Right atrium auricular region (tissue), 2 donors: ENCODE data around the gene CACNA2D4. TPM values are rescaled to one million over a fixed set of nuclear protein-coding genes. Genes with fewer than 3 reads are reported as not detected.

Experiments used
- DNase-seq: peaks from one replicate; pipeline ENCODE4 v3.0.0-alpha.2; 2019; ENCODE audit warnings: low spot score
- H3K27ac ChIP-seq, 2 donors: fragments of 200-600 bp; sonication (generic); 1 replicate in 1 of 2; 2 replicates in 1 of 2; pipeline ENCODE4 v1.5.1; 2016 to 2019
- H3K27me3 ChIP-seq, 2 donors: fragments of 200-600 bp; sonication (generic); one replicate each; pipeline versions ENCODE4 v1.5.1 to v1.6.0; 2017 to 2019
- H3K36me3 ChIP-seq: fragments of 200-600 bp; sonication (generic); one replicate; pipeline ENCODE4 v1.5.1; 2016
- H3K4me1 ChIP-seq, 2 donors: fragments of 200-600 bp; sonication (generic); one replicate each; pipeline versions ENCODE4 v1.5.1 to v1.6.0; 2017 to 2019
- H3K4me3 ChIP-seq, 2 donors: fragments of 200-600 bp; sonication (generic); 1 replicate in 1 of 2; 2 replicates in 1 of 2; pipeline ENCODE4 v1.5.1; 2017 to 2019; ENCODE audit warnings: mild to moderate bottlenecking in 1 of 2, moderate library complexity in 1 of 2
- H3K9me3 ChIP-seq, 2 donors: fragments of 200-600 bp; sonication (generic); one replicate each; pipeline ENCODE4 v1.5.1; 2019
- total RNA-seq, 2 donors: library from RNA; depleted of rRNA; stranded (reverse); fragments of >200 nt; gene quantifications; one replicate each; pipeline ENCODE4 v1.1.0, GENCODE V29; 2016
- TF ChIP-seq, protein P1 (sequence below), 2 donors: fragments of 200-600 bp; sonication (generic); IDR thresholded peaks; one replicate each; pipeline ENCODE4 v1.5.1; 2019; ENCODE audit warnings: antibody characterized with exemption in 2 of 2

CACNA2D4 gene
- total RNA-seq, 2 donors from 2014 or later = 1.6 to 4.1 TPM

DNA sequence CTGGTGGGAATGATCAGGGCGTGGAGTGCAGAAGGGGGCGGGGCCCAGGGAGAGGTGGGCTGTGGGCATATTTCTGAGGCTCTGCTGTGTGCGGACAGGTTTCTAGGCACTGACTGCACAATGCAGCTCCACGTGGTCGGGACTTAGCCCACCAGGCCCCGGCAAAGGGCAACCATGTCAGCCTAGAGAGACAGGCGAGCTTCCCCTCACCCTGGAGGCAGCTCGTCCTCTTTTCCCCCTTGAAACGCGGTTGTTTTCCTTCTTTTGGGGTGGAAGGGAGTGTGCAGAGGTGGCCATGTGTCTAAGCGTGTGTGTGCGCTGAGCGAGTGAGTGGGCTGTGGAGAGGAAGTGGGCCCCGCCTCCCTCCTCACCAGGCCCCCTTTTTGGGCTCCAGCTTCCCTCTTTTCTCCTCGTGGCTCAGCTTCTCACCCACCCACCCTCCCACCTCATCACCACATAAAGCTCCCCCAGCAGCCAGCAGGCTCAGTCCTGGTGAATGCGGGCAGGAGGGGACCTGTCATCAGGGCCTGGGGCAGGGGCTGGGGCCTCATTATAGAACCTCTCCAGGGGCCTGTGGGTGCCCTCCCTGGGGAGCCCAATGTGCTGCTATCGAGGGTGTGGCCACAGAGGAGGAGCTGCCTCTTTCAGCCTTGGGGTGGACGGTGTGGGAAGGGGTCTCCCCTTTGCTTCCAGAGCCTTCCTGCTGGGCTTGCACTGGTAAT lies 76.1 kb downstream of the CACNA2D4 start:
- Histone ChIP-seq H3K9me3 (no peaks in the 10 kb centered on the region), H3K27ac (no peak overlapping the region), H3K36me3 (no peaks in the 10 kb centered on the region), H3K4me1 (no peaks in the 10 kb centered on the region), H3K4me3 (no peak overlapping the region), H3K27me3 (no peaks in the 10 kb centered on the region)
- no peak for DNase-seq
- TF ChIP-seq, protein P1, sequence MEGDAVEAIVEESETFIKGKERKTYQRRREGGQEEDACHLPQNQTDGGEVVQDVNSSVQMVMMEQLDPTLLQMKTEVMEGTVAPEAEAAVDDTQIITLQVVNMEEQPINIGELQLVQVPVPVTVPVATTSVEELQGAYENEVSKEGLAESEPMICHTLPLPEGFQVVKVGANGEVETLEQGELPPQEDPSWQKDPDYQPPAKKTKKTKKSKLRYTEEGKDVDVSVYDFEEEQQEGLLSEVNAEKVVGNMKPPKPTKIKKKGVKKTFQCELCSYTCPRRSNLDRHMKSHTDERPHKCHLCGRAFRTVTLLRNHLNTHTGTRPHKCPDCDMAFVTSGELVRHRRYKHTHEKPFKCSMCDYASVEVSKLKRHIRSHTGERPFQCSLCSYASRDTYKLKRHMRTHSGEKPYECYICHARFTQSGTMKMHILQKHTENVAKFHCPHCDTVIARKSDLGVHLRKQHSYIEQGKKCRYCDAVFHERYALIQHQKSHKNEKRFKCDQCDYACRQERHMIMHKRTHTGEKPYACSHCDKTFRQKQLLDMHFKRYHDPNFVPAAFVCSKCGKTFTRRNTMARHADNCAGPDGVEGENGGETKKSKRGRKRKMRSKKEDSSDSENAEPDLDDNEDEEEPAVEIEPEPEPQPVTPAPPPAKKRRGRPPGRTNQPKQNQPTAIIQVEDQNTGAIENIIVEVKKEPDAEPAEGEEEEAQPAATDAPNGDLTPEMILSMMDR (IDR thresholded peaks at IDR 0.05) = no peak

DNA sequence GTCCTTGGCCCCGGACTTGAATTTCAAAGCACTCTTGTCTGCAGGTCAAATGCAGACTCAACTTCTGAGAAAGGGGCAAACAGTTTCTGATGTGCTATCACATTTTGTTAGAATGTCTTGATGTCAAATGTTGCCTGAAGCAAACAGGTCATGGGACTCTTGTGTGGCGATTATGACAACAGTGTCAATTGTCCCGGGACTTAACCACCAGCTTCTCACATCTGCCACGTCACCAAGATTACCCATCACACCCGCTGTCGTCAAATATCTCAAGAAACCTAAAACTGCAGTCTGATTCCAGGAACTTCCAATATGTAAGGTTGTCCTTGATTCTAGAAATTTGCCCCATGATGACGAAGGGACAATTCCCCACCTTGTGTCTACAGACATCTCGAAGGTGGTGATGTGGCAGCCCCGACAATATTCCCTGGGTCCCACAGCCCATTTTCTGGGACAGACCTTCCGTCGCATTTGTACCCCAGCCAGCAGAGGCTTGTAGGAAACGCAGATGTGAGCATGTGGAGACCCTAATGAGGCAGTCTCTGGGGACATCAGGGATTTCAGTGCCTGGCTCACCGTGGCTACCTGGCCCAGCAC lies 76.8 kb downstream of the CACNA2D4 start:
- no peaks in the 10 kb centered on the region for H3K9me3 ChIP-seq
- DNase-seq = no peak
- H3K4me3 ChIP-seq = no peak overlapping the region
- no peak overlapping the region for H3K27ac ChIP-seq
- H3K36me3 ChIP-seq = no peaks in the 10 kb centered on the region
- H3K27me3 ChIP-seq = no peaks in the 10 kb centered on the region
- TF ChIP-seq, protein P1 (IDR thresholded peaks at IDR 0.05) = no peak
- H3K4me1 ChIP-seq = no peaks in the 10 kb centered on the region

DNA sequence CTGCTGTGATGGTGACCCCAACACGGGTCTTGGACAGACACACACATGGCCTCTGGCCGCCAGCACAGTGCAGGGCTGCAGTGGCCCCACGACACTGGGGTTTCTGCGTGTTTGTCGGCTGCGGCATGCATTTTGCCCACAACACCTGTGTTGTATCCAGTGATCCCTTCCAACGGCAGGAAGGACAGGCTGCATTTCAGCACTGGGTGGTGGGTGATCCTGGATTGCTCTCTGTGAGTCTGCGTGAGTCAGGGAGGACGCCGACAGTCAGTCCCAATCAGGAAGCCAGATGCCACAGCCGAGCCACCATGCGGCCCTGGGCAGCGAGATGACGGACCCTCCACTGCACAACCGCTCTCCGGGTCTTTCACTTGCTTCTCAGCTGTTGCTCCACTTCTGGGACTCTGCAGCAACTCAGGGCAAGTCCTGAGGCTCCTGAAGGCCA lies 77.4 kb downstream of the CACNA2D4 start:
- no peaks in the 10 kb centered on the region for H3K27me3 ChIP-seq
- TF ChIP-seq, protein P1 (IDR thresholded peaks at IDR 0.05) = no peak
- no peaks in the 10 kb centered on the region for H3K36me3 ChIP-seq
- no peak for DNase-seq
- no peak overlapping the region for H3K4me3 ChIP-seq
- H3K27ac ChIP-seq = no peak overlapping the region
- no peaks in the 10 kb centered on the region for H3K4me1 ChIP-seq
- H3K9me3 ChIP-seq = no peaks in the 10 kb centered on the region

DNA sequence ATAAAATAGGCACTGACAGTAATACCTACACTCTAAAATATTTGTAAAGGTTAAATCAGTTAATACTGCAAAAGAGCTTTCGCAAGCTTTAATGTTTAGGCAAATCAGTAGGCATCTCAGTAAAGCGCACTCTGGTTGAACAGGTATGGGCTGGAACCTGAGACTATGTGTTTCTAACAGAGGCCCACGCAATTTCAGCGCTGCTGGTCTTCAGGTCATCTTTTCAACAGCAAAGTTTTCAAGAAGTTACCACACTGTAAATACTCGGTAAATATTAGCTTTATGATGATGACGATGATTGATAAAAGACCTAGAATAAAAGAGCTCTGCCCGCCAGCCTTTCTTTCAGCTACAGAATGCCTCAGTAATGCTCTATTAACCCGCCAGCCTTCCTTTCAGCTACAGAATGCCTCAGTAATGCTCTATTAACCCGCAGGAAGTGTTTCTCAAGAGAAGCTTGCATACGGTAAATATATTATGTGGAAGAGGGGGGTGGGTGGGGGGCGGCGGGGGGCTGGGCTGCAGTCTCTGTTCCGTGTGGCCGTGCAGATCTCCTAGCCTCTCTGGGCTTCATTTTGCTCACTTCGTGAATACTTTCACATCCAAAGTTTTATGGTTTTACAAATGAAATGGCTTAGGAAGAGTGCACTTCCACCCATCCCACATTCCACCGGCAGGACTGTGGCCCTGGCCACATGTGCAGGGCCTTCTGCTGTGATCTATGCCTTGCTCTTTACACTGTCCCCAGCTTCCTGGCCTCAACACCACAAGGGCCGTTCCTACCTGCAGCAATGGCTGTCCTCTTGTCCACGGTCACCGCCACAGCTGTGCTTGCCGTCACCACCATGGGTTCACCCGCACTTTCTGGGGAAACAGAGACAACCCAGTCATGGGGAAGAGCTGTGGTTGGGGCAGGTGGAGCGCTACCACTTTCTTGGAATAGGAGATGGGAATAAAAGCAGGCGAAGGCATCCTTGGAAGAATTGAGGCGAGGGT lies 78.2 kb downstream of the CACNA2D4 start:
- H3K27me3 ChIP-seq = no peaks in the 10 kb centered on the region
- no peak overlapping the region for H3K4me3 ChIP-seq
- H3K9me3 ChIP-seq = no peaks in the 10 kb centered on the region
- no peak overlapping the region for H3K27ac ChIP-seq
- H3K36me3 ChIP-seq = no peaks in the 10 kb centered on the region
- no peaks in the 10 kb centered on the region for H3K4me1 ChIP-seq
- no peak for DNase-seq
- TF ChIP-seq, protein P1 (IDR thresholded peaks at IDR 0.05) = no peak

DNA sequence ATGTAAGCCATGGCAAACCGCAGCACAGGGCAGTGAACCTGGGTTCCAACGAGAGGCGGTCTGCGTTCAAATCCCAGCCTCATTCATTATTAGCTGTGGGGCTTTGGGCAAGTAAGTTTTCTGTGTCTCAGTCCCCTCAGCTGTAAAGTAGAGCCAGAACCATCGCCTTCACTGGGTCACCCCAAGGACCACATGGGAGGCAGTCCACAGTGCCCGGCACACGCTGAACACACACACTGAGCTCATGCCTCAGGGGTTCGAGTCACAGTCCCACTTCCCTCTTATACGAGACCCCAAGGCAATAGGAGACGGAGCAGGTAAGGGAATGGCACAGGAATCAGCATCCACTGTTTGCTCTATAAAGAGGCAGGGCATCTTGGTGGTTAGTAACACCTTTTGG lies 79.0 kb downstream of the CACNA2D4 start:
- DNase-seq = no peak
- H3K27ac ChIP-seq = no peak overlapping the region
- no peaks in the 10 kb centered on the region for H3K36me3 ChIP-seq
- H3K4me1 ChIP-seq = no peaks in the 10 kb centered on the region
- H3K27me3 ChIP-seq = no peaks in the 10 kb centered on the region
- no peaks in the 10 kb centered on the region for H3K9me3 ChIP-seq
- TF ChIP-seq, protein P1 (IDR thresholded peaks at IDR 0.05) = no peak
- no peak overlapping the region for H3K4me3 ChIP-seq
